Measurements from ENCODE around the gene ACP2.
A peak's percentile ranks its signal among the peaks of the same experiment; 100 is the strongest.
"Not testable (repeated sequence)": the region's sequence is repeated elsewhere in the genome, so short reads cannot be mapped to it uniquely, and the experiment has no call there.

Gene ACP2

DNA sequence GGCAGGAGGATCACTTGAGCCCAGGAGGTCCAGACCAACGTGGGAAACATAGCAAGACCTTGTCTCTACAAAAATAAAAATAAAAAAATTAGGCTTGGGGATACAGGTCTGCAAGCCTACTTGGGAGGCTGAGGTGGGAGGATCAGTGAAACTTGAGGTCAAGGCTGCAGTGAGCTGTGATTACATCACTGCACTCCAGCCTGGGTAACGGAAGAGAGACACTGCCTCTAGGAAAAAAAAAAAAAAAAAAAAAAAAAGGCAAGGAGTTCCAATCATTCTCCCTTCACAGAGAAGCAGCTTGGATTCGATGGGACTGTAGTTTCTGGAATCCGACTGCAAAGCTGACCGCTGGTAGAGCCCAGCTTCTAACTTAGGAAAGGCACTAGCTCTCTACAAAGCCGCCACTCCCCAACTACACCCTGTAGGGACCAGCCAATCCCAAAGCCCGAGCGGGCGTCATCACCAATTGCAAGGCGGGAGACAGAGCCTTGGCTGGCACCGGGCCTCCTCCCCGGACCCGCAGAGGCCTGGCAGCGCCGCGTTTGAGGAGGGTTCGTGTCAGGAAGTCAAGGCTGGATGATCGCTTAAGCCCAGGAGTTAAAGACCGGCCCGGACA is 34.6 kb downstream of the ACP2 start:
- peak overlapping the region; percentile 100 for H3K9ac ChIP-seq (ENCODE audit: low read depth, low read length, poor library complexity, severe bottlenecking)
- H3F3A ChIP-seq (ENCODE audit: low read depth), result no peaks in the 10 kb centered on the region
- peaks cover 21% of the 10 kb centered on the region for H3K4me1 ChIP-seq (ENCODE audit: insufficient read depth, low read length, poor library complexity, severe bottlenecking)

GRCh38 chr11:47212938-47213337 is 35.7 kb downstream of the ACP2 start:
- TF ChIP-seq EZH2phosphoT487 (IDR thresholded peaks at IDR 0.05; ENCODE audit: borderline replicate concordance), result no peak
- TF ChIP-seq CTCF (conservative IDR thresholded peaks at IDR 0.05; ENCODE audit: low read length), result no peak
- H3K79me2 ChIP-seq (ENCODE audit: insufficient read depth, low read length), result peaks cover 28% of the 10 kb centered on the region
- H3K4me1 ChIP-seq (ENCODE audit: insufficient read depth, low read length, poor library complexity, severe bottlenecking), result peaks cover 16% of the 10 kb centered on the region
- no peak overlapping the region for H2AFZ ChIP-seq (ENCODE audit: low read length)
- H3K9ac ChIP-seq (ENCODE audit: low read depth, low read length, poor library complexity, severe bottlenecking), result no peak overlapping the region
- no peaks in the 10 kb centered on the region for H3K9me3 ChIP-seq (ENCODE audit: insufficient read depth, low read depth, low read length)
- no peaks in the 10 kb centered on the region for H3F3A ChIP-seq (ENCODE audit: low read depth)
- no peaks in the 10 kb centered on the region for H3K36me3 ChIP-seq (ENCODE audit: insufficient read depth, low read length)
- no peak overlapping the region for H3K4me2 ChIP-seq (ENCODE audit: low read depth, low read length, poor library complexity, severe bottlenecking)
- H3K27me3 ChIP-seq (ENCODE audit: insufficient read depth, low read length, poor library complexity, severe bottlenecking), result no peaks in the 10 kb centered on the region
- H4K20me1 ChIP-seq (ENCODE audit: insufficient read depth, low read length, poor library complexity, severe bottlenecking), result peaks cover 14% of the 10 kb centered on the region
- no peak overlapping the region for H3K4me3 ChIP-seq (ENCODE audit: low read length, poor library complexity, severe bottlenecking)
- H3K9me2 ChIP-seq (replicated peaks; ENCODE audit: low read depth, low read length), result no peaks in the 10 kb centered on the region

More for the DNA sequence above, 34.6 kb downstream of the ACP2 start:
- peaks cover 37% of the 10 kb centered on the region for H3K79me2 ChIP-seq (ENCODE audit: insufficient read depth, low read length)
- TF ChIP-seq EZH2phosphoT487 (IDR thresholded peaks at IDR 0.05; ENCODE audit: borderline replicate concordance) (no peak), CTCF (conservative IDR thresholded peaks at IDR 0.05; ENCODE audit: low read length) (no peak)
- H3K27me3 ChIP-seq (ENCODE audit: insufficient read depth, low read length, poor library complexity, severe bottlenecking), result no peaks in the 10 kb centered on the region
- peak overlapping the region; percentile 97 for H2AFZ ChIP-seq (ENCODE audit: low read length)
- H3K4me3 ChIP-seq (ENCODE audit: low read length, poor library complexity, severe bottlenecking), result peak overlapping the region; percentile 81
- peaks cover 19% of the 10 kb centered on the region for H4K20me1 ChIP-seq (ENCODE audit: insufficient read depth, low read length, poor library complexity, severe bottlenecking)
- H3K9me2 ChIP-seq (replicated peaks; ENCODE audit: low read depth, low read length), result no peaks in the 10 kb centered on the region
- no peaks in the 10 kb centered on the region for H3K9me3 ChIP-seq (ENCODE audit: insufficient read depth, low read depth, low read length)
- H3K36me3 ChIP-seq (ENCODE audit: insufficient read depth, low read length), result no peaks in the 10 kb centered on the region
- peak overlapping the region; percentile 78 for H3K4me2 ChIP-seq (ENCODE audit: low read depth, low read length, poor library complexity, severe bottlenecking)

GRCh38 chr11:47208628-47209027 is 40.0 kb downstream of the ACP2 start:
- Histone ChIP-seq H3F3A (ENCODE audit: low read depth) (no peaks in the 10 kb centered on the region), H3K79me2 (ENCODE audit: insufficient read depth, low read length) (no peaks in the 10 kb centered on the region), H3K4me2 (ENCODE audit: low read depth, low read length, poor library complexity, severe bottlenecking) (no peak overlapping the region), H3K4me1 (ENCODE audit: insufficient read depth, low read length, poor library complexity, severe bottlenecking) (no peaks in the 10 kb centered on the region), H3K9me2 (replicated peaks; ENCODE audit: low read depth, low read length) (no peaks in the 10 kb centered on the region), H3K36me3 (ENCODE audit: insufficient read depth, low read length) (no peaks in the 10 kb centered on the region), H4K20me1 (ENCODE audit: insufficient read depth, low read length, poor library complexity, severe bottlenecking) (no peaks in the 10 kb centered on the region), H3K9me3 (ENCODE audit: insufficient read depth, low read depth, low read length) (no peaks in the 10 kb centered on the region), H2AFZ (ENCODE audit: low read length) (no peak overlapping the region), H3K9ac (ENCODE audit: low read depth, low read length, poor library complexity, severe bottlenecking) (no peak overlapping the region), H3K27me3 (ENCODE audit: insufficient read depth, low read length, poor library complexity, severe bottlenecking) (no peaks in the 10 kb centered on the region), H3K4me3 (ENCODE audit: low read length, poor library complexity, severe bottlenecking) (no peak overlapping the region)
- TF ChIP-seq CTCF (conservative IDR thresholded peaks at IDR 0.05; ENCODE audit: low read length) (no peak), EZH2phosphoT487 (IDR thresholded peaks at IDR 0.05; ENCODE audit: borderline replicate concordance) (no peak)

GRCh38 chr11:47208008-47208552 is 40.5 kb downstream of the ACP2 start:
- H3K79me2 ChIP-seq (ENCODE audit: insufficient read depth, low read length); H3K36me3 ChIP-seq (ENCODE audit: insufficient read depth, low read length); H3K4me2 ChIP-seq (ENCODE audit: low read depth, low read length, poor library complexity, severe bottlenecking); H3K9ac ChIP-seq (ENCODE audit: low read depth, low read length, poor library complexity, severe bottlenecking); H3K9me2 ChIP-seq (replicated peaks; ENCODE audit: low read depth, low read length); H4K20me1 ChIP-seq (ENCODE audit: insufficient read depth, low read length, poor library complexity, severe bottlenecking); H3F3A ChIP-seq (ENCODE audit: low read depth); H3K27me3 ChIP-seq (ENCODE audit: insufficient read depth, low read length, poor library complexity, severe bottlenecking); H3K4me3 ChIP-seq (ENCODE audit: low read length, poor library complexity, severe bottlenecking); H2AFZ ChIP-seq (ENCODE audit: low read length); H3K9me3 ChIP-seq (ENCODE audit: insufficient read depth, low read depth, low read length); H3K4me1 ChIP-seq (ENCODE audit: insufficient read depth, low read length, poor library complexity, severe bottlenecking): not testable (repeated sequence)

All from Loucy (cell line).